Hypothalamus (tissue), 51 donors: ENCODE data around the gene TYRP1.

Experiments used
- DNase-seq, 51 donors: peaks; one replicate each; lab custom pipeline; 2025; lab: John Stamatoyannopoulos, UW

Gene TYRP1

GRCh38 chr9:12730198-12730597 lies 37.0 kb downstream of the TYRP1 start:
- no peak for DNase-seq

GRCh38 chr9:12730927-12731326 lies 37.7 kb downstream of the TYRP1 start:
- DNase-seq = no peak

- no peak for DNase-seq
Observed at GRCh38 chr9:12732971-12733370, 39.8 kb downstream of the TYRP1 start.

GRCh38 chr9:12735665-12736064 lies 42.5 kb downstream of the TYRP1 start:
- no peak for DNase-seq

- no peak for DNase-seq
Observed at GRCh38 chr9:12737871-12738270, 44.7 kb downstream of the TYRP1 start.

GRCh38 chr9:12739014-12739652 lies 45.9 kb downstream of the TYRP1 start:
- DNase-seq = no peak

- DNase-seq = no peak
Observed at GRCh38 chr9:12740845-12741244, 47.7 kb downstream of the TYRP1 start.

GRCh38 chr9:12748016-12748415 lies 54.8 kb downstream of the TYRP1 start:
- no peak for DNase-seq

GRCh38 chr9:12748954-12749353 lies 55.8 kb downstream of the TYRP1 start:
- no peak for DNase-seq

- DNase-seq = no peak
Observed at GRCh38 chr9:12753931-12754330, 60.7 kb downstream of the TYRP1 start.

- DNase-seq = peak in 1 of 51 donors; percentile 39
Observed at GRCh38 chr9:12759761-12760160, 66.6 kb downstream of the TYRP1 start.
